ACHN (cell line): ENCODE results near the gene PRCP.

ENCODE experiments used
- DNase-seq: peaks from one replicate; pipeline ENCODE4 v3.0.0-alpha.2; 2015
- in situ Hi-C: cut with HindIII; loops from 2 replicates; pipeline ENCODE4 v1.10.0; 2017; ENCODE audit warnings: low sequenced_read_pairs, low pct_ligation_motif_present, low pct_unique_long_range_greater_than_20kb

Gene PRCP

DNA sequence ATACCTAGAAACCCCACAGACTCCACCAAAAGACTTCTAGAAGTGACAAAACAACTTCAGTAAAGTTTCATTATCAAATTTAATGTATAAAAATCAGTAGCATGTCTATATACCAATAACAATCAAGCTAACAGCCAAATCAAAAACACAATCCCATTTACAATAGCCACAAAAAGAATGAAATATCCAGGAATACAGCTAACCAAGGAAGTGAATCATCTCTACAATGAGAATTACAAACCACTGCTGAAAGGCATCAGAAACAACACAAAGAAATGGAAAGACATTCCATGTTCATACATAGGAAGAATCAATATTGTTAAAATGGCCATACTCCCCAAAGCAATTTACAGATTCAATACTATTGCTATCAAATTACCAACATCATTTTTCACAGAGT lies 46.0 kb downstream of the PRCP start:
- in situ Hi-C loops, result no loop called here
- no peak for DNase-seq

DNA sequence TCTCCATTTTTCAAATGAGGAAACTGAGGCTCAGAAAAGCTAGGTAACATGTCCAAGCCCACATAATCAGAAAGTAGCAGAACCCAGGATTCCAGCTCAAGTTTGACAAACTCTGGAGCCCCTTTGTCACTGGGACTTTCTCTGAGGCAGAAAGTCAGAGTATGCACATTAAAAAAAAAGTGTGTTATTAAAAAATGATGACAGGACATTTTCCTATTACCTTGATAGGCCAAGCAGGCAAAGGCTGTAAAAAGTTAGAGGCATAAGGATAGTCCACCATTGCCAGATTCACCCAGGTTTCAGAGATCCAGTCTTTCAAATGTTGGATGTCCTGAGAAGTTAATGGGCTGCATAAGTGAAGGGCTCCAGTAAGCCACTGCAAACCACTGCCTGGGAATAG lies 51.4 kb downstream of the PRCP start:
- in situ Hi-C loops, result no loop called here
- DNase-seq, result no peak

DNA sequence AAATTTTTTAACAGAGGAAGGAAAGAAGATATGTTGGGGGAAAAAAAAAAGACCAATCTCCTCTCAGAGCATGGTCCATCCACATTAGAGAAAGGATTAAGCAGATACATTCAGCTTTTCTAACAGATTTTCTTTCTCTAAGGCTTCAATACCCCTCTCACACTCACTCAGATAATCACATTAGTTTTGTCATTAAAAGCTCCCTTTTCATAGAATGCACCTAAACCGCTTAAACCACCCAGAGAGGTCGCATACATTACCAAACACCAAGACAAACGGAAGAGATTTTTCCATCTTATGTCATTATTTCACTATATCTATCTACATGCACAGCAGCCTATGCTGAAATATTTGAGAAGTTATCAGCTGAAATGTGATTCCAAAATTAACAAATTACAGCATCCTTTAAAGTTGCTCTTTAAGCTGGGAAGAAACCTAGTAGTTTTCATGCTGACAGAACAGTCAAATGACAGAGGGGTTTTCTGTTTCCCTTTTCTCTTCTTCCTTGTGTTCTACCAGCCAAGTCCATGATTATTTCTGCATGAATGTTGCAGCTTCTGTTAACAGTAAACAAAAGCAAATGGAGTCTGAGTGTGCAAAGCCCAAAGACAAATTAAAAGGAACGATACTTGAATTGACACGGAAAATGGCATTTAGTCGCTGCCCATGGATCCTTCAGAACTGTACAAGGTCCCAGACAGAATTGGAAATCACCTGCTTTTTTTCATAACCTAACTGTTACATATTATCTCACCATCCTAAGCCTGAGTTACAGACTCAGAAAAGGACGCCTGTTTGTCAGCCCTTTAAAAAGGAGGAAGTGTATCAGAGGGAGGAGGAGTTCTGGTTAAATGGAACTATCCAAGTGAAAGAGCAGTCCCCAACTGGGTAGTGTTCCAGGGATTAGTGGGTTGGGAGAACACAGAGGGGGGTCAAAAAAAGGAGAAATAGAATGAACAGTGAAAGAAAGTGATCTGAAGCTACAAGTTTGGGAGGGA lies 54.6 kb downstream of the PRCP start:
- no peak for DNase-seq
- in situ Hi-C loops, result no loop called here

DNA sequence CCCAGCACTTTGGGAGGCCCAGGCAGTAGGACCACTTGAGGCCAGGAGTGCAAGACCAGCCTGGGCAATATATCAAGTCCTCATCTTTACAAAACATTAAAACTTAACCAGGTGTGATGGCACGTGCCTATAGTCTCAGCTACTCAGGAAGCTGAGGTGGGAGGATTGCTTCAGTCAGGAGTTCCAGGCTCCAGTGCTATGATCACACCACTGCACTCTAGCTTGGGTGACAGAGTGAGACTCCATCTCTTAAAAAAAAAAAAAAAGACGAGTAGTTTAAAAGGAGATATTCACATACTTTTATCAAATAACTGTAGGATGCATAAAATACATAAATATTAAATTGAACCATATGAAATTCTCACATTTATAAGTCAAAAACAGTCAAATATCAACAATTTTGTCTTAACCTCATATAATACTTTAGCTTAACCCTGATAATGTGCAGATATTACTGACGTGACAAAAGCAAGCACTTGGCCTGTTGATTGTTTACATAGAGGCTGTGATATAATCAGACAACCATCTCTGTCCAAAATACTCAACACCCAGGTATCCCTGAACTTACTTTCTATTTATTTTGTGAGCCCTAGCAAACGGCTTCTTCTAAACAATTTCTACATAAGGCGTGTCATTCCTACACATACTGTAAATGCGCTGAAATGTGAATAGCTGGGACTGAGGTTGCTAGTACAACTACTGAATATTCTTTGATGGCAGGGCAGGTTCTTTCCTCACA lies 57.0 kb downstream of the PRCP start:
- in situ Hi-C loops, result no loop called here
- no peak for DNase-seq

- in situ Hi-C loops, result no loop called here
- no peak for DNase-seq
These were observed 58.2 kb downstream of the PRCP start for GRCh38 chr11:82842019-82842418.

GRCh38 chr11:82837650-82838049 lies 62.6 kb downstream of the PRCP start:
- no peak for DNase-seq
- in situ Hi-C loops, result no loop called here

- no peak for DNase-seq
- in situ Hi-C loops, result no loop called here
These were observed 67.2 kb downstream of the PRCP start for GRCh38 chr11:82832983-82833382.

- no peak for DNase-seq
- in situ Hi-C loops, result no loop called here
These were observed 68.9 kb downstream of the PRCP start for GRCh38 chr11:82831364-82831763.

- in situ Hi-C loops, result no loop called here
These were observed 69.5 kb downstream of the PRCP start for GRCh38 chr11:82830746-82831145.

GRCh38 chr11:82829101-82829500 lies 71.1 kb downstream of the PRCP start:
- in situ Hi-C loops, result no loop called here

More at GRCh38 chr11:82830746-82831145, 69.5 kb downstream of the PRCP start:
- DNase-seq, result no peak

GRCh38 chr11:82828472-82828871 lies 71.8 kb downstream of the PRCP start:
- in situ Hi-C loops, result no loop called here
- no peak for DNase-seq

More at GRCh38 chr11:82829101-82829500, 71.1 kb downstream of the PRCP start:
- DNase-seq, result no peak

DNA sequence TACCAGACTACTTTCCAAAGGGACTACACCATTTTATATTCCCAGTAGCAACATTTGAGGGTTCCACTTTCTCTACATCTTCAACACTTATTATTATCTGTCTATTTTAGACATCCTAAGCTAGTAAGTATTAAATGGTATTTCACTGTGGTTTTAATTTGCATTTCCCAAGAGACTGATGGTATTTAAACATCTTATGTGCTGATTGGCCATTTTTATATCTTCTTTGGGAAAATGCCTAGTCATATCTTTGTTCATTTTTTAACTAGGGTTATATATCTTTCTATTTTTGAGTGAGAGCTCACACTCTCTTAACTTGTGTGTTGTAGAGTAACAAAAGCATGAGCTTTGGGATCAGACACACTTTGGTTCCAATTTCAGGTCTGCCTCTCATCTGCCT lies 73.7 kb downstream of the PRCP start:
- in situ Hi-C loops, result no loop called here
- DNase-seq, result no peak

GRCh38 chr11:82823647-82824619 lies 76.3 kb downstream of the PRCP start:
- DNase-seq, result no peak
- in situ Hi-C loops, result no loop called here

DNA sequence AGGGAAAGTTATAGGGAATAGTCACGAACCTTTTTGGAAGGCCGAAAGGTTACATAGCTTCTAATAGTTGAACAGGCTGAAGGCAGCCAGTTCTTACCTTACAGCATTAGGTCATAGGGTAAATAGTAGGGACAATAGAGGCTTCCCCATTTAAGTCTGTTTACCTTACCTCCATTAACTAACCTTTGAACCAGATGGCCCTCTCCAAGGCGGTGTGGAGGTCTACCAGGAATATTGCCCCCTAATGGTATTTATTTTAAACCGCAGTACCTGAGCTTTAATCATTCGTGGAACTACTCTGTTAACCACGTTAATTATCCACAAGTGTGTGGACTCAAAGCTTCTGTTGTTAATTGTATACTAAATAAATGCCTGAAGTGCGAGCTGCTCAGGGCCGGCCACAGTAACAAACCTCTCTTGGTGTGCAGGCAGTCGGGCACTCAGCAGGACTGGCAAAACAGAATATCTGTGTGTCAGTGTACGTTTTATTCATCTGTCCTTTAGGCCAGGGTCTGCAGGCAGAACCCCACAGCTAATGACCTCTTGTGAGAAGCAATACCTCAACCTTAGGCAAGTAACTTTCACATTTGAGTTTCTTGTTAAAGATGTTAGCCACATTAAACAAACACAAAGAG lies 81.7 kb downstream of the PRCP start:
- DNase-seq, result no peak
- in situ Hi-C loops, result no loop called here

GRCh38 chr11:82815406-82815805 lies 84.8 kb downstream of the PRCP start:
- no peak for DNase-seq
- in situ Hi-C loops, result no loop called here

DNA sequence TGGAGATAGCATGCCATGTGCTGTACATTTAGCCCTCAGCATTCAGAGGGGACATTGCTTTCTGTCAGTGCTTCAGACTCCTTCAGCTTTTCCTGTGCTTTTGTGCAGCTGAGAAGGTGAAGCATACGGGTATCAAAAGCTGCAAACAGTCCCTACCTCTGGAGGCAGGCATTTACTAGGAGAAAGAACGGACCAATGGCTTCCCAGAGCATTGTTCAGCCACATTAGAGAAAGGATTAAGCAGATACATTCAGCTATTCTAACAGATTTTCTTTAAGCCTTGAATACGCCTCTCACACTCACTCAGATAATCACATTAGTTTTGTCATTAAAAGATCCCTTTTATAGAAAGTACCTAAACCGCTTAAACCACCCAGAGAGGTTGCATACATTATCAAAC lies 85.9 kb downstream of the PRCP start:
- no peak for DNase-seq
- in situ Hi-C loops, result no loop called here

DNA sequence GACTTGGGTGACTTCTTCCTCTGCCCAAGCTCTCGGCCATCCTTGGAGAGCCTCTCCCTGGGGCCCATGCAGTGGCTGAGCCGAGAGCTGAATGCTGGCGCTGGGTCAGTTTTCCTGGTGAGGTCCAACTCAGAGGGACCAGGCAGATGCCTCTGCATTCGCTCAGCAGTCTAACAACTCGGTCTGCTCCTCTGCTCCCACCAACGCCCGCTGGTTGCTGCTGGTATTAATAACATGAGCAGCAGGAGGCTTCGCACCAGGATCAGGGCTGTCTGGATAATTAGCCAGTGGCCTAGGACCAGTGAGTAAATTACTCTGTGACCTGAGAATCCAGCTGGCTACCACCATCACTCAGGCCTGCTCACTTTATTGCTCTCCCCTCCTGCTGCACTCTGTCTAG lies 88.9 kb downstream of the PRCP start:
- DNase-seq, result no peak

GRCh38 chr11:82810738-82811137 lies 89.5 kb downstream of the PRCP start:
- no peak for DNase-seq
- in situ Hi-C loops, result no loop called here

More for the DNA sequence above, 88.9 kb downstream of the PRCP start:
- in situ Hi-C loops, result no loop called here
